ENCODE results near the gene CAMK2D. TPM values are rescaled to one million over a fixed set of nuclear protein-coding genes. Genes with fewer than 3 reads are reported as not detected.
A peak's percentile ranks its signal among the peaks of the same experiment; 100 is the strongest.
"Not testable (repeated sequence)": the region's sequence is repeated elsewhere in the genome, so short reads cannot be mapped to it uniquely, and the experiment has no call there.

CAMK2D gene
- 10 to 100 TPM; 85.0 to 92.9 TPM for total RNA-seq

GRCh38 chr4:113761620-113762185 is at the start of gene CAMK2D:
Gene CAMK2D (minus strand): TSS chr4:113761738. CDS start chr4:113761068, 670 bp downstream.
- no peaks in the 10 kb centered on the region for H3K9me3 Mint-ChIP-seq
- peak; percentile 86 to 89 for DNase-seq
- no peaks in the 10 kb centered on the region for H3K27me3 Mint-ChIP-seq (ENCODE audit: low read depth)
- H3K4me1 Mint-ChIP-seq (ENCODE audit: low read depth) = peaks cover 52% of the 10 kb centered on the region
- peak within 1 kb of the TSS; percentile 92 to 99 for H3K4me3 Mint-ChIP-seq
- peak within 1 kb of the TSS; percentile 95 for H3K27ac Mint-ChIP-seq
- peaks cover 17 to 18% of the 10 kb centered on the region in 2 donors for H3K36me3 Mint-ChIP-seq (ENCODE audit: insufficient read depth in 2 of 2)
- ATAC-seq (replicated peaks in 1 of 2) = peak; percentile 57 to 62

GRCh38 chr4:113810906-113811305 is 49.4 kb upstream of the CAMK2D start:
- Mint-ChIP-seq H3K4me3 (no peak overlapping the region), H3K27me3 (ENCODE audit: low read depth) (no peaks in the 10 kb centered on the region), H3K4me1 (ENCODE audit: low read depth) (peaks cover 3% of the 10 kb centered on the region), H3K27ac (no peak overlapping the region), H3K9me3 (peaks cover 0 to 3% of the 10 kb centered on the region in 2 donors), H3K36me3 (ENCODE audit: insufficient read depth in 2 of 2) (no peaks in the 10 kb centered on the region)
- ATAC-seq (replicated peaks in 1 of 2) (no peak), DNase-seq (no peak)

- no peak for ATAC-seq (replicated peaks in 1 of 2)
- peaks cover 0 to 2% of the 10 kb centered on the region in 2 donors for H3K9me3 Mint-ChIP-seq
- H3K27me3 Mint-ChIP-seq (ENCODE audit: low read depth) = no peaks in the 10 kb centered on the region
- DNase-seq = no peak
- H3K4me3 Mint-ChIP-seq = no peak overlapping the region
- no peaks in the 10 kb centered on the region for H3K36me3 Mint-ChIP-seq (ENCODE audit: insufficient read depth in 2 of 2)
- H3K27ac Mint-ChIP-seq = no peak overlapping the region
- H3K4me1 Mint-ChIP-seq (ENCODE audit: low read depth) = peaks cover 3% of the 10 kb centered on the region
Measured at GRCh38 chr4:113809311-113809710, 47.8 kb upstream of the CAMK2D start.

- Mint-ChIP-seq H3K9me3 (peaks cover 3 to 6% of the 10 kb centered on the region in 2 donors), H3K4me1 (ENCODE audit: low read depth) (peaks cover 3% of the 10 kb centered on the region), H3K36me3 (ENCODE audit: insufficient read depth in 2 of 2) (peaks cover 0 to 5% of the 10 kb centered on the region in 2 donors), H3K27me3 (ENCODE audit: low read depth) (no peaks in the 10 kb centered on the region), H3K4me3 (no peak overlapping the region), H3K27ac (no peak overlapping the region)
- ATAC-seq (replicated peaks in 1 of 2) = no peak
- no peak for DNase-seq
Measured at GRCh38 chr4:113806850-113807249, 45.3 kb upstream of the CAMK2D start.

- H3K36me3 Mint-ChIP-seq (ENCODE audit: insufficient read depth in 2 of 2) = peaks cover 0 to 5% of the 10 kb centered on the region in 2 donors
- no peak overlapping the region for H3K4me3 Mint-ChIP-seq
- H3K27me3 Mint-ChIP-seq (ENCODE audit: low read depth) = no peaks in the 10 kb centered on the region
- H3K4me1 Mint-ChIP-seq (ENCODE audit: low read depth) = no peaks in the 10 kb centered on the region
- H3K27ac Mint-ChIP-seq = no peak overlapping the region
- H3K9me3 Mint-ChIP-seq = peaks cover 3 to 6% of the 10 kb centered on the region in 2 donors
- ATAC-seq (replicated peaks in 1 of 2) (no peak), DNase-seq (no peak)
Measured at GRCh38 chr4:113801882-113802281, 40.3 kb upstream of the CAMK2D start.

- ATAC-seq (replicated peaks in 1 of 2); DNase-seq: not testable (repeated sequence)
Measured at GRCh38 chr4:113796381-113796780, 34.8 kb upstream of the CAMK2D start.

GRCh38 chr4:113790478-113790877 is 28.9 kb upstream of the CAMK2D start:
- Mint-ChIP-seq H3K27ac (no peak overlapping the region), H3K4me1 (ENCODE audit: low read depth) (no peaks in the 10 kb centered on the region), H3K36me3 (ENCODE audit: insufficient read depth in 2 of 2) (peaks cover 10 to 16% of the 10 kb centered on the region in 2 donors), H3K9me3 (peaks cover 9 to 20% of the 10 kb centered on the region in 2 donors), H3K4me3 (no peak overlapping the region), H3K27me3 (ENCODE audit: low read depth) (no peaks in the 10 kb centered on the region)
- no peak for ATAC-seq (replicated peaks in 1 of 2)
- no peak for DNase-seq

More at GRCh38 chr4:113796381-113796780, 34.8 kb upstream of the CAMK2D start:
- not testable (repeated sequence) for H3K27me3 Mint-ChIP-seq (ENCODE audit: low read depth); H3K4me1 Mint-ChIP-seq (ENCODE audit: low read depth); H3K27ac Mint-ChIP-seq; H3K4me3 Mint-ChIP-seq
- H3K9me3 Mint-ChIP-seq = peaks cover 10 to 17% of the 10 kb centered on the region in 2 donors
- peaks cover 6 to 13% of the 10 kb centered on the region in 2 donors for H3K36me3 Mint-ChIP-seq (ENCODE audit: insufficient read depth in 2 of 2)

- Mint-ChIP-seq H3K27ac (no peak overlapping the region), H3K4me1 (ENCODE audit: low read depth) (peaks cover 14% of the 10 kb centered on the region), H3K4me3 (no peak overlapping the region), H3K27me3 (ENCODE audit: low read depth) (no peaks in the 10 kb centered on the region), H3K36me3 (ENCODE audit: insufficient read depth in 2 of 2) (peaks cover 7 to 13% of the 10 kb centered on the region in 2 donors), H3K9me3 (peaks cover 7 to 14% of the 10 kb centered on the region in 2 donors)
- no peak for DNase-seq
- ATAC-seq (replicated peaks in 1 of 2) = no peak
Measured at GRCh38 chr4:113788888-113789287, 27.4 kb upstream of the CAMK2D start.

- H3K27ac Mint-ChIP-seq = no peak overlapping the region
- H3K9me3 Mint-ChIP-seq = peaks cover 5% of the 10 kb centered on the region in 2 donors
- DNase-seq (no peak), ATAC-seq (replicated peaks in 1 of 2) (no peak)
- no peaks in the 10 kb centered on the region for H3K27me3 Mint-ChIP-seq (ENCODE audit: low read depth)
- no peak overlapping the region for H3K4me3 Mint-ChIP-seq
- H3K36me3 Mint-ChIP-seq (ENCODE audit: insufficient read depth in 2 of 2) = peaks cover 4 to 5% of the 10 kb centered on the region in 2 donors
- peaks cover 31% of the 10 kb centered on the region for H3K4me1 Mint-ChIP-seq (ENCODE audit: low read depth)
Measured at GRCh38 chr4:113785781-113786180, 24.2 kb upstream of the CAMK2D start.

- DNase-seq = no peak
- peaks cover 5% of the 10 kb centered on the region in 2 donors for H3K9me3 Mint-ChIP-seq
- H3K4me3 Mint-ChIP-seq = no peak overlapping the region
- ATAC-seq (replicated peaks in 1 of 2) = peak; percentile 56 to 82
- peak overlapping the region; percentile 39 for H3K27ac Mint-ChIP-seq
- H3K4me1 Mint-ChIP-seq (ENCODE audit: low read depth) = peaks cover 31% of the 10 kb centered on the region
- no peaks in the 10 kb centered on the region for H3K27me3 Mint-ChIP-seq (ENCODE audit: low read depth)
- peaks cover 4 to 5% of the 10 kb centered on the region in 2 donors for H3K36me3 Mint-ChIP-seq (ENCODE audit: insufficient read depth in 2 of 2)
Measured at GRCh38 chr4:113784497-113785250, 23.1 kb upstream of the CAMK2D start.

- Mint-ChIP-seq H3K9me3 (peaks cover 5% of the 10 kb centered on the region in 2 donors), H3K27ac (no peak overlapping the region), H3K4me1 (ENCODE audit: low read depth) (peaks cover 31% of the 10 kb centered on the region), H3K27me3 (ENCODE audit: low read depth) (no peaks in the 10 kb centered on the region), H3K36me3 (ENCODE audit: insufficient read depth in 2 of 2) (peaks cover 4 to 5% of the 10 kb centered on the region in 2 donors), H3K4me3 (no peak overlapping the region)
- DNase-seq (no peak), ATAC-seq (replicated peaks in 1 of 2) (no peak)
Measured at GRCh38 chr4:113783701-113784100, 22.2 kb upstream of the CAMK2D start.

- H3K27me3 Mint-ChIP-seq (ENCODE audit: low read depth) = no peaks in the 10 kb centered on the region
- DNase-seq (no peak), ATAC-seq (replicated peaks in 1 of 2) (no peak)
- H3K36me3 Mint-ChIP-seq (ENCODE audit: insufficient read depth in 2 of 2) = peaks cover 4 to 5% of the 10 kb centered on the region in 2 donors
- H3K27ac Mint-ChIP-seq = no peak overlapping the region
- peaks cover 5% of the 10 kb centered on the region in 2 donors for H3K9me3 Mint-ChIP-seq
- no peak overlapping the region for H3K4me3 Mint-ChIP-seq
- peaks cover 31% of the 10 kb centered on the region for H3K4me1 Mint-ChIP-seq (ENCODE audit: low read depth)
Measured at GRCh38 chr4:113783289-113783688, 21.8 kb upstream of the CAMK2D start.

- H3K27ac Mint-ChIP-seq = no peak overlapping the region
- ATAC-seq (replicated peaks in 1 of 2) = no peak
- H3K27me3 Mint-ChIP-seq (ENCODE audit: low read depth) = no peaks in the 10 kb centered on the region
- peaks cover 5% of the 10 kb centered on the region in 2 donors for H3K9me3 Mint-ChIP-seq
- H3K4me1 Mint-ChIP-seq (ENCODE audit: low read depth) = peaks cover 31% of the 10 kb centered on the region
- DNase-seq = no peak
- H3K36me3 Mint-ChIP-seq (ENCODE audit: insufficient read depth in 2 of 2) = peaks cover 4 to 5% of the 10 kb centered on the region in 2 donors
- no peak overlapping the region for H3K4me3 Mint-ChIP-seq
Measured at GRCh38 chr4:113781439-113782040, 20.0 kb upstream of the CAMK2D start.
